ENCODE measurements around the gene JAK1. TPM values are rescaled to one million over a fixed set of nuclear protein-coding genes. Genes with fewer than 3 reads are reported as not detected.
A peak's percentile ranks its signal among the peaks of the same experiment; 100 is the strongest.

The JAK1 gene
- total and polyA plus RNA-seq, 9 of the 15 experiments (the other 6 are each of a cell fraction or from before 2014, with no cell fraction given): 9.7 to 44.1 (median 42.5) TPM

DNA sequence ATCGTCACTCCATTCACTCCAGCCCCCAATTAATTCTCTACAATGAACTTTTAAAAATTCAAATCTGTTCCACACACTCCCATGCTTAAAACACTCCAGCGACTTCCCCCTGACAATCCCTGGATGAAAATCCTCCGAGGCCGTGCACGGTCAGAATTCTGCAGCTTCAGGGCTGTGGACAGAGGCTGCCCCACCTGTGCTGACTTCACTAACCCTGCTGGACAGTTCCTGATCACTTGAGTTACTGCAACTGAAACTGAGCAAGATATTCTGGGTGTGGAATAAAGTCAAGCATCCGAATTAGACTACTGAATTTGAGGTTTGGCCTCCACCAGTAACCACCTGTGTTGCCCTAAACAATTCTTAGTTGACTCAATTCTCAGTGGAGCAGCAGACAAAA is 1.0 kb upstream of the JAK1 start:
- in situ Hi-C loops (cut with MboI): no loop called here
- Histone ChIP-seq H3K9me1 (ENCODE audit: control insufficient read depth, insufficient read depth, low read length) (no peaks in the 10 kb centered on the region), H3K36me3 (ENCODE audit: control insufficient read depth, insufficient read depth, low read length) (no peaks in the 10 kb centered on the region; the same call in 2 of the 3 replicates), H3K27me3 (ENCODE audit: control insufficient read depth in 2 of 2, insufficient read depth in 2 of 2, low read length in 2 of 2) (no peaks in the 10 kb centered on the region), H3K9me3 (replicated peaks; ENCODE audit: control insufficient read depth, insufficient read depth, low read depth, low read length) (no peaks in the 10 kb centered on the region), H4K20me1 (replicated peaks; ENCODE audit: control insufficient read depth, insufficient read depth, low read length) (peaks cover 7% of the 10 kb centered on the region; the same call in 1 of the 2 replicates), H3K79me2 (ENCODE audit: control insufficient read depth, insufficient read depth, low read length) (peaks cover 39% of the 10 kb centered on the region), H3K9ac (ENCODE audit: insufficient read depth in 1 of 2, low read depth in 2 of 2, low read length in 2 of 2) (no peak overlapping the region), H3K4me1 (replicated peaks in 1 of 2; ENCODE audit: control insufficient read depth in 2 of 2, insufficient read depth in 2 of 2, low read length in 2 of 2) (peaks cover 4 to 16% of the 10 kb centered on the region in 2 experiments), H3K27ac (ENCODE audit: extremely low read depth, low read depth, low read length) (no peak overlapping the region), H2AFZ (ENCODE audit: low read depth, low read length) (peak overlapping the region; percentile 97; the same call in 1 of the 2 replicates), H3K4me3 (no peak overlapping the region), H3K4me2 (ENCODE audit: insufficient read depth, low read length) (peak overlapping the region; percentile 84; the same call in 1 of the 2 replicates)
- DNase-seq (ENCODE audit: extremely low read depth in 1 of 4, low spot score in 3 of 4): no peak
- FAIRE-seq: peak; percentile 6
- no TSS peak for BruUV-seq (replicated peaks)
- 17% methylated on average over 6 of the region's 6 CpGs for WGBS (ENCODE audit: insufficient coverage, low coverage, missing lambda C conversion rate)
- no peak for ATAC-seq
- ChIA-PET POLR2A (interaction anchor here (0.8 to 1.4 kb wide), 3 partner anchors 8 to 18 kb away, joined by 3 to 4 read pairs (median 3); no protein-coding TSS in a partner anchor), CTCF (ENCODE audit: low intra/inter-chr PET ratio) (no interaction called here)
- intact Hi-C loops (cut with micrococcal nuclease): loop anchor here (5.0 to 10.0 kb wide), 4 partner anchors 50 to 283 kb away; partner anchors contain the start of gene RAVER2
- TF ChIP-seq MIER1 (IDR thresholded peaks at IDR 0.05; ENCODE audit: low read depth) (0 out of 2 replicates have a peak, but pooled peaks have one; percentile 35), EP300 (IDR thresholded peaks at IDR 0.05; ENCODE audit: low read length) (no peak), EHMT2 (IDR thresholded peaks at IDR 0.05) (peak; percentile 88)
- TF ChIP-seq, protein P1, sequence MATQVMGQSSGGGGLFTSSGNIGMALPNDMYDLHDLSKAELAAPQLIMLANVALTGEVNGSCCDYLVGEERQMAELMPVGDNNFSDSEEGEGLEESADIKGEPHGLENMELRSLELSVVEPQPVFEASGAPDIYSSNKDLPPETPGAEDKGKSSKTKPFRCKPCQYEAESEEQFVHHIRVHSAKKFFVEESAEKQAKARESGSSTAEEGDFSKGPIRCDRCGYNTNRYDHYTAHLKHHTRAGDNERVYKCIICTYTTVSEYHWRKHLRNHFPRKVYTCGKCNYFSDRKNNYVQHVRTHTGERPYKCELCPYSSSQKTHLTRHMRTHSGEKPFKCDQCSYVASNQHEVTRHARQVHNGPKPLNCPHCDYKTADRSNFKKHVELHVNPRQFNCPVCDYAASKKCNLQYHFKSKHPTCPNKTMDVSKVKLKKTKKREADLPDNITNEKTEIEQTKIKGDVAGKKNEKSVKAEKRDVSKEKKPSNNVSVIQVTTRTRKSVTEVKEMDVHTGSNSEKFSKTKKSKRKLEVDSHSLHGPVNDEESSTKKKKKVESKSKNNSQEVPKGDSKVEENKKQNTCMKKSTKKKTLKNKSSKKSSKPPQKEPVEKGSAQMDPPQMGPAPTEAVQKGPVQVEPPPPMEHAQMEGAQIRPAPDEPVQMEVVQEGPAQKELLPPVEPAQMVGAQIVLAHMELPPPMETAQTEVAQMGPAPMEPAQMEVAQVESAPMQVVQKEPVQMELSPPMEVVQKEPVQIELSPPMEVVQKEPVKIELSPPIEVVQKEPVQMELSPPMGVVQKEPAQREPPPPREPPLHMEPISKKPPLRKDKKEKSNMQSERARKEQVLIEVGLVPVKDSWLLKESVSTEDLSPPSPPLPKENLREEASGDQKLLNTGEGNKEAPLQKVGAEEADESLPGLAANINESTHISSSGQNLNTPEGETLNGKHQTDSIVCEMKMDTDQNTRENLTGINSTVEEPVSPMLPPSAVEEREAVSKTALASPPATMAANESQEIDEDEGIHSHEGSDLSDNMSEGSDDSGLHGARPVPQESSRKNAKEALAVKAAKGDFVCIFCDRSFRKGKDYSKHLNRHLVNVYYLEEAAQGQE (IDR thresholded peaks at IDR 0.05; ENCODE audit: borderline replicate concordance): peak; percentile 89
- TF ChIP-seq, protein P1 (CRISPR knock-in tag; IDR thresholded peaks at IDR 0.05; ENCODE audit: low read depth): no peak
- TF ChIP-seq, protein P2, sequence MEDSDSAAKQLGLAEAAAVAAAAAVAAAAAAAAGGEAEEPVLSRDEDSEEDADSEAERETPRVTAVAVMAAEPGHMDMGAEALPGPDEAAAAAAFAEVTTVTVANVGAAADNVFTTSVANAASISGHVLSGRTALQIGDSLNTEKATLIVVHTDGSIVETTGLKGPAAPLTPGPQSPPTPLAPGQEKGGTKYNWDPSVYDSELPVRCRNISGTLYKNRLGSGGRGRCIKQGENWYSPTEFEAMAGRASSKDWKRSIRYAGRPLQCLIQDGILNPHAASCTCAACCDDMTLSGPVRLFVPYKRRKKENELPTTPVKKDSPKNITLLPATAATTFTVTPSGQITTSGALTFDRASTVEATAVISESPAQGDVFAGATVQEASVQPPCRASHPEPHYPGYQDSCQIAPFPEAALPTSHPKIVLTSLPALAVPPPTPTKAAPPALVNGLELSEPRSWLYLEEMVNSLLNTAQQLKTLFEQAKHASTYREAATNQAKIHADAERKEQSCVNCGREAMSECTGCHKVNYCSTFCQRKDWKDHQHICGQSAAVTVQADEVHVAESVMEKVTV (CRISPR knock-in tag; IDR thresholded peaks at IDR 0.05): no peak

All from K562 (cell line).